ENCODE measurements around the gene FBLN7. TPM values are rescaled to one million over a fixed set of nuclear protein-coding genes. Genes with fewer than 3 reads are reported as not detected.
A peak's percentile ranks its signal among the peaks of the same experiment; 100 is the strongest.
"Not testable (repeated sequence)": the region's sequence is repeated elsewhere in the genome, so short reads cannot be mapped to it uniquely, and the experiment has no call there.

The FBLN7 gene
- total RNA-seq, 1 donor from 2014 or later = 1.0 TPM

- TF ChIP-seq, protein P1, sequence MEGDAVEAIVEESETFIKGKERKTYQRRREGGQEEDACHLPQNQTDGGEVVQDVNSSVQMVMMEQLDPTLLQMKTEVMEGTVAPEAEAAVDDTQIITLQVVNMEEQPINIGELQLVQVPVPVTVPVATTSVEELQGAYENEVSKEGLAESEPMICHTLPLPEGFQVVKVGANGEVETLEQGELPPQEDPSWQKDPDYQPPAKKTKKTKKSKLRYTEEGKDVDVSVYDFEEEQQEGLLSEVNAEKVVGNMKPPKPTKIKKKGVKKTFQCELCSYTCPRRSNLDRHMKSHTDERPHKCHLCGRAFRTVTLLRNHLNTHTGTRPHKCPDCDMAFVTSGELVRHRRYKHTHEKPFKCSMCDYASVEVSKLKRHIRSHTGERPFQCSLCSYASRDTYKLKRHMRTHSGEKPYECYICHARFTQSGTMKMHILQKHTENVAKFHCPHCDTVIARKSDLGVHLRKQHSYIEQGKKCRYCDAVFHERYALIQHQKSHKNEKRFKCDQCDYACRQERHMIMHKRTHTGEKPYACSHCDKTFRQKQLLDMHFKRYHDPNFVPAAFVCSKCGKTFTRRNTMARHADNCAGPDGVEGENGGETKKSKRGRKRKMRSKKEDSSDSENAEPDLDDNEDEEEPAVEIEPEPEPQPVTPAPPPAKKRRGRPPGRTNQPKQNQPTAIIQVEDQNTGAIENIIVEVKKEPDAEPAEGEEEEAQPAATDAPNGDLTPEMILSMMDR (IDR thresholded peaks at IDR 0.05) = no peak
- H3K27ac Mint-ChIP-seq (ENCODE audit: unreplicated experiment) = no peak overlapping the region
- no peak overlapping the region for H3K4me3 Mint-ChIP-seq (ENCODE audit: unreplicated experiment)
- peaks cover 12% of the 10 kb centered on the region for H3K4me1 Mint-ChIP-seq (ENCODE audit: low read depth)
- DNase-seq (ENCODE audit: low spot score) = no peak
- peaks cover 3% of the 10 kb centered on the region for H3K27me3 Mint-ChIP-seq (ENCODE audit: low read depth)
- peaks cover 11% of the 10 kb centered on the region for H3K9me3 Mint-ChIP-seq (ENCODE audit: low read depth)
- H3K36me3 Mint-ChIP-seq (ENCODE audit: low read depth) = peaks cover 4% of the 10 kb centered on the region
These were observed 2.1 kb upstream of the FBLN7 start for GRCh38 chr2:112136096-112136495.

- Mint-ChIP-seq H3K4me3 (ENCODE audit: unreplicated experiment) (peak overlapping the region; percentile 58), H3K27me3 (ENCODE audit: low read depth) (peaks cover 3% of the 10 kb centered on the region), H3K36me3 (ENCODE audit: low read depth) (peaks cover 1% of the 10 kb centered on the region), H3K4me1 (ENCODE audit: low read depth) (peaks cover 12% of the 10 kb centered on the region), H3K27ac (ENCODE audit: unreplicated experiment) (no peak overlapping the region), H3K9me3 (ENCODE audit: low read depth) (peaks cover 9% of the 10 kb centered on the region)
- no peak for DNase-seq (ENCODE audit: low spot score)
- TF ChIP-seq, protein P1 (IDR thresholded peaks at IDR 0.05) = no peak
These were observed 548 bp upstream of the FBLN7 start for GRCh38 chr2:112137516-112138158.

GRCh38 chr2:112139033-112139614 is 939 bp downstream of the FBLN7 start:
- H3K4me3 Mint-ChIP-seq (ENCODE audit: unreplicated experiment) = peak overlapping the region; percentile 74
- peaks cover 12% of the 10 kb centered on the region for H3K4me1 Mint-ChIP-seq (ENCODE audit: low read depth)
- not testable (repeated sequence) for H3K27me3 Mint-ChIP-seq (ENCODE audit: low read depth); H3K27ac Mint-ChIP-seq (ENCODE audit: unreplicated experiment); H3K36me3 Mint-ChIP-seq (ENCODE audit: low read depth); H3K9me3 Mint-ChIP-seq (ENCODE audit: low read depth); DNase-seq (ENCODE audit: low spot score)

- not testable (repeated sequence) for DNase-seq (ENCODE audit: low spot score); H3K4me3 Mint-ChIP-seq (ENCODE audit: unreplicated experiment); H3K27me3 Mint-ChIP-seq (ENCODE audit: low read depth); H3K36me3 Mint-ChIP-seq (ENCODE audit: low read depth); H3K27ac Mint-ChIP-seq (ENCODE audit: unreplicated experiment); H3K9me3 Mint-ChIP-seq (ENCODE audit: low read depth)
- peaks cover 12% of the 10 kb centered on the region for H3K4me1 Mint-ChIP-seq (ENCODE audit: low read depth)
These were observed 1.5 kb downstream of the FBLN7 start for GRCh38 chr2:112139661-112140204.

DNA sequence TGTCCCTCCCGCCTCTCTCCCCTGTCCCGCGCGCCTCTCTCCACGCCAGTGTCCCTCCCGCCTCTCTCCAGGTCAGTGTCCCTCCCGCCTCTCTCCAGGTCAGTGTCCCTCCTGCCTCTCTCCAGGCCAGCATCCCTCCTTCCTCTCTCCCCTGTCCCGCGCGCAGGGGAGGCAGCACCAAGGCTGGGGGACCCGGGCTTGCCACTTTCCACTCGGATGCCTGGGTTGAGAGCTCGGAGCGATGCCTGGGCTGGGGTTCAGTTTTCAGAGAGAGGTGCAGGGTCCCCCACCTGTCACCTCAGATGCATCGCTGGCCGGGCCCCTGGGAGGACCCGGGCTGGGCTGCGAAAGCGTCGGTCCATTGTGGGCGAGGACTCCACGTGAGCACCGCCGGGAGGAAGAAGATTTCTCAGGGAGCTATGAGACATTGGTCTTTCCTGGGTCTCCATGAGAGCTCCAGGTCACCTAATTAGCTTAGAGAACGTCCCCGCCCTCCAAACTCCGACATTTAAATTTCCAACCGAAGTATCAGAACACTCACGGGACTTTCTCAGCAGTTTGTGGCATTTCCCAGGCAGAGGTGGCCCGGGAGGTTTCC is 2.1 kb downstream of the FBLN7 start:
- Mint-ChIP-seq H3K27ac (ENCODE audit: unreplicated experiment) (no peak overlapping the region), H3K9me3 (ENCODE audit: low read depth) (no peaks in the 10 kb centered on the region), H3K4me3 (ENCODE audit: unreplicated experiment) (peak overlapping the region; percentile 49), H3K27me3 (ENCODE audit: low read depth) (peaks cover 3% of the 10 kb centered on the region), H3K36me3 (ENCODE audit: low read depth) (no peaks in the 10 kb centered on the region), H3K4me1 (ENCODE audit: low read depth) (peaks cover 12% of the 10 kb centered on the region)
- TF ChIP-seq, protein P1 (IDR thresholded peaks at IDR 0.05) = no peak
- no peak for DNase-seq (ENCODE audit: low spot score)

DNA sequence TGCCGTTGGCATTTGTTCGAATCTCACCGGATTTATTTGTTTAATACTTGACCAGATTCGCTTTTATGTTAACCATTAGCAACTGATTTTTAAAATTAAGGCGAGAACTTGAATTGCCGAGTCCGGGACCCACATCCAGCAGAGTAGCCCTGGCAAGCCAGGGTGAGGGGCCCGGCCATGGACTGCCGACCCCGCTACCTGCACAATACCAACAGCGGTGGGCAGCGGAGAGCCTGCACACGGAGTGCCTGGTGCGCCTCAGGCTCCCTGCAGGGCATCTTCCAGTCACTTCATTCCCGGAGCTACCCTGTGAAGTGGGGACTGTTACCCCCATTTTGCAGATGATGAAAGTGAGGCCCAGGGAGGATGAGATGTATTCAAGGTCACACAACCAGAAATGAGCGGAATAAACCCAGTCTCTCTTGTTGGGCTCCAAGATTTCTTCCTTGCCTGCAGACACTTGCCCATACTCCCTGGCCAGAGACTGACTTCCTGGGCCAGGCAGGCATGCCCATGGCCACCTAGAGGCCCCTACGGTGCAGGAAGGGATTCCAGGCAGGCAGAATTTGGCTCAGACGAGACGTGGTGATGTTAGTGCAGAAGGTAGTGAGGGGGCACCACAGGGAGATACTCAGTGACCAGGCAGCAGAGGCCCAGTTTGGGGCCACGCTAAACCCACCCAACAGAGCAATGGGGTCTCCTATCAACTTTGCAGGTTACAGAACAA is 2.9 kb downstream of the FBLN7 start:
- H3K27ac Mint-ChIP-seq (ENCODE audit: unreplicated experiment) = no peak overlapping the region
- TF ChIP-seq, protein P1 (IDR thresholded peaks at IDR 0.05) = no peak
- no peaks in the 10 kb centered on the region for H3K36me3 Mint-ChIP-seq (ENCODE audit: low read depth)
- peaks cover 12% of the 10 kb centered on the region for H3K4me1 Mint-ChIP-seq (ENCODE audit: low read depth)
- no peaks in the 10 kb centered on the region for H3K9me3 Mint-ChIP-seq (ENCODE audit: low read depth)
- peaks cover 3% of the 10 kb centered on the region for H3K27me3 Mint-ChIP-seq (ENCODE audit: low read depth)
- no peak overlapping the region for H3K4me3 Mint-ChIP-seq (ENCODE audit: unreplicated experiment)
- no peak for DNase-seq (ENCODE audit: low spot score)
